A172 (cell line): ENCODE measurements around the gene SUPT5H. TPM values are rescaled to one million over a fixed set of nuclear protein-coding genes. Genes with fewer than 3 reads are reported as not detected.
"Not testable (repeated sequence)": the region's sequence is repeated elsewhere in the genome, so short reads cannot be mapped to it uniquely, and the experiment has no call there.

Experiments
- DNase-seq: peaks from one replicate; pipeline ENCODE4 v3.0.0-alpha.2; 2015; ENCODE audit warnings: low spot score
- total RNA-seq: library from RNA; depleted of rRNA; stranded (reverse); fragments of >200 nt; shearing (Covaris generic); gene quantifications from 2 replicates; pipeline ENCODE4 v1.2.3, GENCODE V29; 2014

SUPT5H gene
- total RNA-seq, 1 experiment from 2014 or later: 101 TPM

GRCh38 chr19:39465956-39466747 is 20.8 kb downstream of the SUPT5H start:
- no peak for DNase-seq

- no peak for DNase-seq
Measured at GRCh38 chr19:39467941-39468340, 22.6 kb downstream of the SUPT5H start.

DNA sequence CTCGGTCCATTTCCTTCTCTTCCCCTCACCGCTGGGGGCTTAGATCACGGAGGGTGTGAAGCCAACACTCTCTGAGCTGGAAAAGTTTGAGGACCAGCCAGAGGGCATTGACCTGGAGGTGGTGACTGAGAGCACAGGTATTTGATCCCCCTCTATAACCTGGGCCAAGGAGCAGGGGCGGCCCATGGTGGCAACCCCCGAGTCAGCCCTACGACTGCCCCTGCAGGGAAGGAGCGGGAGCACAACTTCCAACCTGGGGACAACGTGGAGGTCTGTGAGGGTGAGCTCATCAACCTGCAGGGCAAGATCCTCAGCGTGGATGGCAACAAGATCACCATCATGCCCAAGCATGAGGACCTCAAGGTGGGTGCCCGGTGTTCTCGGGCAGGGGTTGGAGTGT is 23.7 kb downstream of the SUPT5H start:
- DNase-seq: no peak

DNA sequence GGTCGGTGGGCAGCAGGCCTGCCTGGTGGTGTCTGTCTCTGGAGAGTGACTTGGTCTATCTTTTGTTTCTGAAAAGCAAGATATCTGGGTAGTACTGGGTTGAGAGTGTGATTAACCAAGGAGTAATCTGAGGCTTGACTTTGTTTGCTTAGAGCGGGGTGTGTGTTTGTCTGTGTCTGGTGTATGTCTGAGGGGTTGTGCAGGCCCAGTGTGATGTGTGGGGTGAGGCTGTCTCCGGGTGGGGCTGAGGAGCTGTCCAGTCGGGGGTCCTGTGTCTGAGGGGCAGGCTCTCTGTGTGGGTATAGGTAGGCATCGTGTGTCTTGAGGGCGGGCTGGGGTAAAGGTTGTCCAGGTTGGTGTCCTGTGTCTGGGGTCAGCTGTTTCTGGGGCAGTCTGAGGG is 24.2 kb downstream of the SUPT5H start:
- DNase-seq: no peak

DNA sequence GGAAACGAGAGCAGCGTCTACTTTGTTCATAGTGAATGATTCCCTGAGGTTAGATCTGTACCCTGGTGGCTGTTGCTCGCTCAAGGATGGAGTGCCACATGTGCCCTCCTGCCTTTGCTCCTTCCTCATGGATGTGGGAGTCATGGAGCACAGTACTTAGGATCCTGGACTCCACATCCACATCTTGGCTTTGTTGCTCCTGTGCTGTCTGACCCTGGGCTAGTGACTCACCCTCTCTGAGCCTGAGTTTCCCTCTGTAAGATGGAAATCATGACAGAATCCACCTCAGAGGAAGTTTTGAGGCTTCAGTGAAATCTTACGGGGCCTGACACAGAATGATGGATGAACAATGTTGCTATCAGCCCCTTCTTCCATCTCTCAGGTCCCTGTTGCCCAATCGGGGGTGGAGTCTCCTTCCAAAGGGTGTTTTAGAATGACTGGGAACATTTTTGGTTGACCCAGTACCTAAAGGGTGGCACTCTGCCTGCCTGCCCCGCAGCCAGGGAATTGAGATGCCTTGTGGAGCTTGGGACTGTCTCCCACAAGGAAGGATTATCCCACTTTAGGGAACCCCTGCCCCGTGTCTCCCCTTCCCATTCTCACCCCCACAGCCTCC is 25.4 kb downstream of the SUPT5H start:
- DNase-seq: no peak

GRCh38 chr19:39471756-39472536 is 26.6 kb downstream of the SUPT5H start:
- DNase-seq: no peak

DNA sequence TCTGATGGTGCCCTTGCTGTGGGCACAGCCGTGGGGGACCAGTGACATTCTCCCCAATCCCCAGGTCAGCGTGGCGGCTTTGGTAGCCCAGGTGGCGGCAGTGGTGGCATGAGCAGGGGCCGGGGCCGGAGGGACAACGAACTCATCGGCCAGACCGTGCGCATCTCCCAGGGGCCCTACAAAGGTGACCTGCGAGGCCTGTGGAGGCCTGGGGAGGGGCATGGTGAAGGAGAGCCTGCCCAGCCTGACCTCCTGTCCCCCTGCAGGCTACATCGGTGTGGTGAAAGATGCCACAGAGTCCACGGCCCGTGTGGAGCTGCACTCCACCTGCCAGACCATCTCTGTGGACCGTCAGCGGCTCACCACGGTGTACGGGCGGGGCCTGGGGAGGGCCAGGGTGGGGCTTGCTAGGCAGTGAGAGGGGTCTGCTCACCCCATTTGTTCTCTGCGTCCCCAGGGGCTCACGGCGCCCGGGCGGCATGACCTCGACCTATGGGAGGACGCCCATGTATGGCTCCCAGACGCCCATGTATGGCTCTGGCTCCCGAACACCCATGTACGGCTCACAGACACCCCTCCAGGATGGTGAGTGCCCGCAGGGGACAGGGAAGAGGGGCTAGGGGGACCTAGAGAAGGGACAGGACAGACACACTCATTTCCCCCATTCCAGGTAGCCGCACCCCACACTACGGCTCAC is 27.5 kb downstream of the SUPT5H start:
- DNase-seq: no peak

DNA sequence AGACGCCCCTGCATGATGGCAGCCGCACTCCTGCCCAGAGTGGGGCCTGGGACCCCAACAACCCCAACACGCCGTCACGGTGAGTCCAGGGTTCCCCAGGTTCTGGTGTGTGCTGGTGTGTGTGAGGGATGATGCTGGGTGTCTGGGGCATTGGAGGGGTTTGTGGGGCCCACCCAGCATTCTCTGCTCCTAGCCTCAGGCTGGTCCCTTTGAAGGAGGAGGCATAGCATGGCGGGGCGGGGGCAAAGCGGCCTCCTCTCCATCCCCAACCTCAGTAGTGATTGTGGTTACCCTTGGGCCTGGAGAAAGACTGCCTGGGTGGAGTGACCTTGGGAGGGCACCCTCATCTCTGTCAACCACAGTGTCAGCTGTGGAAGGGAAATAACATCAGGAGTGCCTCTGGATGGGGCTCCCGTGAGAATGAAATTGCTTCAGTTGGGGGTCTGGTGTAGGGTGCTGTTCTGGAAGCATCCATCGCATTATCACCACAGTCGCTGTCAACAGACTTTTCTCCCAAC is 28.1 kb downstream of the SUPT5H start:
- no peak for DNase-seq

- peak; percentile 31 for DNase-seq
Measured at GRCh38 chr19:39474139-39474620, 28.8 kb downstream of the SUPT5H start.

- DNase-seq: no peak
Measured at GRCh38 chr19:39475748-39476147, 30.4 kb downstream of the SUPT5H start.

DNA sequence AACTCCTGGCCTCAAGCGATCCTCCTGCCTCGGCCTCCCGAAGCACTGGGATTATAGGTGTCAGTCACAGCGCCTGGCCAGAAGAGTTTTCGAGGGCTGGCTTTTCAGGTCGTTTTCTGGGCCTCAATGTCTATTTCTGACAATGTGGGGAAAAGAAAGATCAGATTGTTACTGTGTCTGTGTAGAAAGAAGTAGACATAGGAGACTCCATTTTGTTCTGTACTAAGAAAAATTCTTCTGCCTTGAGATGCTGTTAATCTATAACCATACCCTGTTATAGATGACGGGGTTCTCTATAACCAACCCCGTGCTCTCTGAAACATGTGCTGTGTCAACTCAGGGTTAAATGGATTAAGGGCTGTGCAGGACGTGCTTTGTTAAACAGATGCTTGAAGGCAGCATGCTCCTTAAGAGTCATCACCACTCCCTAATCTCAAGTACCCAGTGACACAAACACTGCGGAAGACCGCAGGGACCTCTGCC is 34.0 kb downstream of the SUPT5H start:
- DNase-seq: not testable (repeated sequence)

GRCh38 chr19:39479916-39480315 is 34.5 kb downstream of the SUPT5H start:
- DNase-seq: no peak

DNA sequence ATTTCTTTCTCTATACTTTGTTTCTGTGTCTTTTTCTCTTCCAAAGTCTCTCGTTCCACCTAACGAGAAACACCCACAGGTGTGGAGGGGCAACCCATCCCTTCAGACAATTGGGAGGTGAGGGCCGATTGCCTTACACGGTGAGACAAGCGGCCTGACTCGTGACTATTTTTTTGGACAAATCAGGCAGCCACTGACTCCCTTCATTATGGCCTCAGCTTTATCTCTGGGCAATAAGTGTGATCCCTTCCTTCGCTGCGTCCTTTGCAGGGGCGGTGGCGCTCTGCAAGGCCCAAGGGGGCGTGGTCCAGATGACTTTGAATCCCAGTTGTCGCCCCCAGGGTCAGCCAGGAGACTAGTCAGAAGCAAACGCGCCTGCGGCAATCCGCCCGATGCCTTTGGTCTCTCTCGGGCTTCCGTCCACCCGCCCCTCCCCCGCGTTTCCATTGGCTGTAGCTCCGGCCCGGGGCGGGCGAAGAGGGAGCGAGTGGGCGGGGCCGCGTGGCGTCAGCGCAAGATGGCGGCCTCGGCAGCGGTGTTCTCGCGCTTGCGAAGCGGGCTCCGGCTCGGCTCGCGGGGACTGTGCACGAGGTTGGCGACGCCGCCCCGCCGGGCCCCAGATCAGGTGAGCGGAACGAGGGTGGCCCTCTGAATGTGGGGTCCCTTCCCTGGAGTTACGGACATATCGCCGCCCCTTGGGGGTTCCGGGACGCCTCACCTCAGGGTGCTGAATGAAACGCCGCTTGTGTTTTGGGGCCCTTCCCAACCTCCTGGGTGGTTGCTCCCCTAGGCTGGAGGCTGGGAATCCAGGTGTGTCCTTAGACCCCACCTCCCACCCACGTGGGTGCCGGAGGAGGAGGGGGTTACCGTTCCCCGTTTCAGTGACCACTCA is 35.2 kb downstream of the SUPT5H start, which contains the start of gene TIMM50:
TSS of gene TIMM50 (plus strand) at position 502 of the 892 bp plus-strand sequence. CDS start at position 518, 16 bp downstream.
- DNase-seq: peak; percentile 94

GRCh38 chr19:39481229-39481545 is 35.8 kb downstream of the SUPT5H start:
- no peak for DNase-seq

DNA sequence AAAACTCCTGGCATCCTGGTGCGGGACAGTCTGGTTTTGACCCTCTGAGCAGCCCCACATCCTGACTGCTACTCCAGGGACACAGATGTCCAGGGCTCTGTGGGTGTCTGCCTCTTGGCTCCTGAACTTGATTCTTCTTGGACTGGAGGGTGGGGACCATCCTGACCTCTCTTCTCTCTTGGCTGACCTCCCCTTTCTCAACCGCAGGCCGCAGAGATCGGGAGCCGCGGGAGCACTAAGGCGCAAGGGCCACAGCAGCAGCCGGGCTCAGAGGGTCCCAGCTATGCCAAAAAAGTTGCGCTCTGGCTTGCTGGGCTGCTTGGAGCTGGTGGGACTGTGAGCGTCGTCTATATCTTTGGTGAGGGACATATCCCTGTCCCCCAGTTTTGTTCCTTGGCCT is 36.3 kb downstream of the SUPT5H start:
- DNase-seq: no peak

DNA sequence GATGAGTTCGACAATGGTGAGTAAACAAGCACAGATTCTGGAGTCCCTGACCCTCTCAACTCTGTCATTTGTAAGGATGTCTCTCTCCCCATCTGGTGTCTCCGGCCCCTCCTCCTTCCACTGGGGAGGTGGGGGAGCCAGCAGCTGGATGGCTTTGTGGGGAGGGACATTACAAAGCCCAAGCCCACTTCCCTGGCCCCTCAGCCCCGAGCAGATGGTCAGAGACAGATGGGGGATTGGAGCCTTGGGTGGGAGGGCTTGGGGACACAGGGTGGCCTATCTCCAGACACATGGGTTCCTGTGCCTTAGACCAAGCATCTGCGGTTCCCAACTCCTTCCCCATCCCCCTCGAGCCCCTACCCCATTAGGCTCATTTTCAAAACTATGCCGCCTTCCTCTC is 37.8 kb downstream of the SUPT5H start:
- DNase-seq: no peak

GRCh38 chr19:39489756-39490155 is 44.4 kb downstream of the SUPT5H start:
- DNase-seq: no peak

GRCh38 chr19:39492225-39492624 is 46.8 kb downstream of the SUPT5H start:
- no peak for DNase-seq

GRCh38 chr19:39492788-39493187 is 47.4 kb downstream of the SUPT5H start:
- no peak for DNase-seq

DNA sequence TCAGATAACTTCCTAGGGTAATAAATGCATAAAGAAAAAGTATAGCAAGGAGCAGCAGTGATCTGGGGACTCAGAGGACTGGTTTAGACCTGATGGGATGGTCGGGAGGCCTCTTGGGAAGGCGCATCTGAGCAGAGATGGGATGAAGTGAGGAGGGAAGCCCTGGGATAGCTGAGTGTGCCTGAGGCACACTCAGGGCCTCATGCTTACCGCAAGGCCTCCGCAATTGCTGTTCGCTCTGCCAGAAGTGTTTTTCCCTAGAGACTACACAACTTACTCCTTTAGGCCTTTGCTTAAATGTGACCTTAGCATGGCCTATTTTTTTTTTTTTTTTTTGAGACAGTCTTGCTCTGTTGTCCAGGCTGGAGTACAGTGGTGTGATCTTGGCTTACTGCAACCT is 49.3 kb downstream of the SUPT5H start:
- no peak for DNase-seq

DNA sequence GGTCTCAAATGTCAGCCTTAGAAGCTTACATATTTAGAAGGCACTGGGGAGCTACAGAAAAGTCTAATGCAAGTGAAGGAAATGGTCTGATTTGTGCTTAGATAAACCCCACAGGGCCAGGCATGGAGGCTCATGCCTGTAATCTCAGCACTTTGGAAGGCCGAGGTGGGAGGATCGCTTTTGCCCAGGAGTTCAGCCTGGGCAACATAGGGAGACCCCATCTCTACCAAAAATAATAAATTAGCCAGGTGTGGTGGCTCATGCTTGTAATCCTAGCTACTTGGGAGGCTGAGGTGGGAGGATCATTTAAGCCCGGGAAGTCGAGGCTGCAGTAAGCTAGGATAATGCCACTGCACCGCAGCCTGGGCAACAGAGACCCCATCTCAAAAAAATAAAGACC is 50.7 kb downstream of the SUPT5H start:
- DNase-seq: no peak
